Glutamatergic neuron (in vitro differentiated cells): Measurements from ENCODE around the gene FRMD4A. TPM values are rescaled to one million over a fixed set of nuclear protein-coding genes. Genes with fewer than 3 reads are reported as not detected.
A peak's percentile ranks its signal among the peaks of the same experiment; 100 is the strongest.

Experiments
- DNase-seq: peaks from one replicate; pipeline ENCODE4 v3.0.0; 2022
- H3K27ac Mint-ChIP-seq: one replicate; pipeline ENCODE4 v1.8.0; 2020; ENCODE audit warnings: mild to moderate bottlenecking, mixed read lengths, inconsistent platforms; ENCODE audit not compliant: unreplicated experiment
- H3K27me3 Mint-ChIP-seq: one replicate; pipeline ENCODE4 v1.8.0; 2020; ENCODE audit warnings: mild to moderate bottlenecking, moderate library complexity, mixed read lengths, inconsistent platforms; ENCODE audit not compliant: unreplicated experiment
- H3K36me3 Mint-ChIP-seq: one replicate; pipeline ENCODE4 v1.8.0; 2020; ENCODE audit warnings: mild to moderate bottlenecking, mixed read lengths, inconsistent platforms; ENCODE audit not compliant: unreplicated experiment
- H3K4me1 Mint-ChIP-seq: one replicate; pipeline ENCODE4 v1.8.0; 2020; ENCODE audit warnings: mild to moderate bottlenecking, low read depth, mixed read lengths, inconsistent platforms; ENCODE audit not compliant: unreplicated experiment
- H3K4me3 Mint-ChIP-seq: one replicate; pipeline ENCODE4 v1.8.0; 2020; ENCODE audit warnings: mild to moderate bottlenecking, mixed read lengths, inconsistent platforms; ENCODE audit not compliant: unreplicated experiment
- H3K9me3 Mint-ChIP-seq: one replicate; pipeline ENCODE4 v1.8.0; 2020; ENCODE audit warnings: mild to moderate bottlenecking, moderate library complexity, mixed read lengths, inconsistent platforms; ENCODE audit not compliant: unreplicated experiment
- total RNA-seq: library from RNA; stranded (reverse); fragmentation: NEBNext Ultra II Directional; extraction: Animal tissue kit (Norgen Biotek cat#: 25700); gene quantifications from one replicate; pipeline ENCODE4 v1.2.1, GENCODE V29; 2021; ENCODE audit not compliant: unreplicated experiment
- TF ChIP-seq, protein P1 (sequence below): fragments of 200-600 bp; sonication (generic); IDR thresholded peaks from one replicate; pipeline ENCODE4 v1.5.0; 2021; ENCODE audit not compliant: partially characterized antibody, unreplicated experiment

FRMD4A gene
- total RNA-seq, 1 donor from 2014 or later = 70.6 TPM

DNA sequence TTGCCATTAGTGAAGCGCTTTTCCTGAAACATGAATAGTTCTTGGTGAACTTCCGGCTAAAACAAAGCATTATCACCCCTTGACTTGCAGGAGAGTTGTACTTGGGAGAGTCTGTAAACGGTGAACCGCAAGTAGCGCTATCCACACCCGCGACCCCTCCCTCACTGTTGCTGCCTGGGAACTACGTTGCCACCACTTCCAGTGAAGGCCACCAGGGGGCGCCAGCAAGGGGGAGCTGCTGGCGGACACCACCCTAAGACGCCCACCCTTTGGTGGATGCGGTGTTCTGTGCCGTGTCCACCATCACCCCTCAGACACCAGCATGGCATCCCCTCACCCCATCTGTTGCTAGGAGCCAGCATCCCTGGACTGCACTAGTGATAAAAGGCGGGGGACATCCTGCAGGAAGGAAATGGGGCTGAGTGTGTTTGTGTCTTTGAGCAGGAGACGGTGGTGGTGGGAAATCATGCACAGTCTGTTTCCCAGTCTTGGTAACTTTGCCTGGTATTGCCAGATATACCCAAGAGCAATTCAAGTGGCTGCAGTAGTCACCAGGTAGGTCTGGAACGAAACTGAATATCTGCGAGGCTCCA is 298.2 kb downstream of the FRMD4A start:
- Mint-ChIP-seq H3K4me3 (no peak overlapping the region), H3K27me3 (no peaks in the 10 kb centered on the region), H3K27ac (no peak overlapping the region), H3K9me3 (peaks cover 2% of the 10 kb centered on the region), H3K4me1 (peaks cover 5% of the 10 kb centered on the region), H3K36me3 (peaks cover 9% of the 10 kb centered on the region)
- DNase-seq = peak; percentile 78
- TF ChIP-seq, protein P1, sequence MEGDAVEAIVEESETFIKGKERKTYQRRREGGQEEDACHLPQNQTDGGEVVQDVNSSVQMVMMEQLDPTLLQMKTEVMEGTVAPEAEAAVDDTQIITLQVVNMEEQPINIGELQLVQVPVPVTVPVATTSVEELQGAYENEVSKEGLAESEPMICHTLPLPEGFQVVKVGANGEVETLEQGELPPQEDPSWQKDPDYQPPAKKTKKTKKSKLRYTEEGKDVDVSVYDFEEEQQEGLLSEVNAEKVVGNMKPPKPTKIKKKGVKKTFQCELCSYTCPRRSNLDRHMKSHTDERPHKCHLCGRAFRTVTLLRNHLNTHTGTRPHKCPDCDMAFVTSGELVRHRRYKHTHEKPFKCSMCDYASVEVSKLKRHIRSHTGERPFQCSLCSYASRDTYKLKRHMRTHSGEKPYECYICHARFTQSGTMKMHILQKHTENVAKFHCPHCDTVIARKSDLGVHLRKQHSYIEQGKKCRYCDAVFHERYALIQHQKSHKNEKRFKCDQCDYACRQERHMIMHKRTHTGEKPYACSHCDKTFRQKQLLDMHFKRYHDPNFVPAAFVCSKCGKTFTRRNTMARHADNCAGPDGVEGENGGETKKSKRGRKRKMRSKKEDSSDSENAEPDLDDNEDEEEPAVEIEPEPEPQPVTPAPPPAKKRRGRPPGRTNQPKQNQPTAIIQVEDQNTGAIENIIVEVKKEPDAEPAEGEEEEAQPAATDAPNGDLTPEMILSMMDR = peak; percentile 95

DNA sequence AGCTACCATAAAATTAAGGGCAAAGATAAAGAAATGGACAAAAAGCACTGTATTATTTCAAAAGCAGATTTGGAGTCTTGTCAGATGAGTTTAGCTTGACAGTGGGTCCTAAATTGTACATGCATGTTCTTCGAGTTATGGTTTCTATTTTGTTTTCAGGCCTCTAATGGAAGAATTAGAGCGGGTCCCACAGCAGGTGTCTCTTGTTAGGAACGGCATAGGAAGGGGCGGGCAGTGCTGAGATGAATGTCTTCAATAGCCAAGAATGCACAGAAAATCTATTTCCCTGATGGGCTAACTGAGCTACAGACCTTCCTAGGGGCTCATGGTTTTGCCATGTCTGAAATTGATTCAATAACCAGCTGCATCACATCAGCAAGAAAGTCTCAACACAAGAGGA is 304.4 kb downstream of the FRMD4A start:
- Mint-ChIP-seq H3K27ac (no peak overlapping the region), H3K36me3 (peaks cover 9% of the 10 kb centered on the region), H3K9me3 (no peaks in the 10 kb centered on the region), H3K27me3 (no peaks in the 10 kb centered on the region), H3K4me3 (no peak overlapping the region), H3K4me1 (peaks cover 31% of the 10 kb centered on the region)
- no peak for DNase-seq
- TF ChIP-seq, protein P1 = no peak

DNA sequence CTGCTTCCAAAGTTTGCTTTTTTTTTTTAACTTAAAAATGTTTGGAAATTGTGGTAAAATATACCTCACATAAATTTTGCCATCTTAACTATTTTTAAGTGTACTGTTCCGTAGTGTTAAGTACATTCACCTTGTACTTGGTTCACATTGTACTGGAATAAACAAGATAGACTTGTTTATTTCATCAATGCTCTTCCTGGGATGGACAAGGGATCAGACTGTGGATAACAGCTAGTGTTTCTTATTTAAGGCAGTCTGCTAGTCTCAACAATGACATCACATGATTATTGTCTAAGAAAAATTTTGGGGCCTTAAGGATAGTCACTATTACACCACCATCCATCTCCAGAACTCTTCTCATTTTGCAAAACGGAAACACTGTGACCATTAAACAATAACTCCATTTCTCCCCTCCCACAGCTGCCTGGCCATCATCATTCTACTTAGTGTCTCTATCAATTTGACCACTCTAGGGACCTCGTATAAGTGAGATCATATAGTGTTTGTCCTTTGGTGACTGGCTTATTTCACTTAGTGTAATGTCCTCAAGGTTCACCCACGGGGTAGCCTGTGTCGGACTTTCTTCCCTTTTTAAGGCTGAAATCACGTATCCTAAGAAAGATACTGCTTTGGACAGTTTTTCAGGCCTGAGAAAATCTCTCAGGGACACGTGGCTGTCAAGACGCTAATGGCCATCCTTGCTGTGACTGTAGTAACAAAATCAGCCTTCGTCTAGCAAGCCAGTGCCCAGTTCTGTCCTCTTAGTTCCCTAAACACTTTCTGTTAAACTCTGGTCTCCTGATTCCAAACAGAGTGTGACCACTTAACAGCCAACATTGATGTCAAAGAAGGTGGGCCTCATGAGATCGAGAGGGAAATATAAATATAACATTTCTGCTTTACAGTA is 305.2 kb downstream of the FRMD4A start:
- H3K36me3 Mint-ChIP-seq = peaks cover 5% of the 10 kb centered on the region
- no peak for DNase-seq
- peaks cover 2% of the 10 kb centered on the region for H3K9me3 Mint-ChIP-seq
- H3K4me1 Mint-ChIP-seq = peaks cover 28% of the 10 kb centered on the region
- H3K27me3 Mint-ChIP-seq = no peaks in the 10 kb centered on the region
- TF ChIP-seq, protein P1 = no peak
- H3K27ac Mint-ChIP-seq = peak overlapping the region; percentile 10
- H3K4me3 Mint-ChIP-seq = no peak overlapping the region

DNA sequence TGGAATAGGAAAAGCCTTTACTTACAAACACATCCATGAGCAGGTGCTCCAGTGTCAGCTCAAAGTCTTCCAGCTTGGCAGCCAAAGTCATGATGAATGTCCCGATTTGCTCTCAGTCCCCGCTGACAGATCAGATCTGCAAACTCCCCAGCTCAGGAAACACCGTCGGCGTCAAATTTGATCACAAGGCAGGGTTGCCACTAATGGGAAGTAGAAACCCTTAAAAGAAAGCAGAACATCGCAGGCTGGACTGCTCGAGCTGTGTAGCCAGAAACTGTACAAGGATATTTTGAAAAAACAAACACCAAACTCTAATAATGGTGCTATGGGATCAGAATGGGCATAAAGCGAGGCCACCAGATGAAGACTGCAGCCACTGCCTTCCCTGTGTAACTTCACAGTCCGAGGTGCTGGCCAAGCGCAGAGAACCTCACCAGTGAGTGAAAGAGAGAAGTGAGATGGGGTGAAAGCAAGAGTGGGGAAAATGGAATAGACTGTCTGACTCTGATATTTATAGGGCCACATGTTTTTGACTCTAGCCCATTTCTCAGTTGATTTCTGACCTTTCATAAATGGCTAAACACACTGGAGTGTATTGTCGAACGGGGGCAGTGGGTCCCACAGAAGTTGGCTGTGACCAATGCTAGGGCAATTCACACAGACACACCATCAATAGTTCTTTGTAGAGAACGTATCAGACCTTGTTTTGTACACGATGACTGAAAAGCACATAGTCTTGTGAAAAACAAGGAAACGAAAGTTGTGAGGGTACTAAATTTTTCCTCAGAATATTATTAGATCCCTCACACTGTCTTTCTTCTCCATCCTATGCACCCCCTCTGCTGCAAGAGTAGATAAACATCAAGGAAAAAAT is 306.2 kb downstream of the FRMD4A start:
- TF ChIP-seq, protein P1 = no peak
- DNase-seq = no peak
- H3K4me1 Mint-ChIP-seq = peaks cover 30% of the 10 kb centered on the region
- no peak overlapping the region for H3K4me3 Mint-ChIP-seq
- H3K27me3 Mint-ChIP-seq = no peaks in the 10 kb centered on the region
- H3K27ac Mint-ChIP-seq = no peak overlapping the region
- peaks cover 4% of the 10 kb centered on the region for H3K9me3 Mint-ChIP-seq
- no peaks in the 10 kb centered on the region for H3K36me3 Mint-ChIP-seq
